Activated naive CD4-positive, alpha-beta T cell treated with anti-CD3 and anti-CD28 coated beads, Interleukin-2, amount 50 U/mL, for 72 hours (primary cell): ENCODE measurements around the gene SCN8A. TPM values are rescaled to one million over a fixed set of nuclear protein-coding genes. Genes with fewer than 3 reads are reported as not detected.
"Not testable (repeated sequence)": the region's sequence is repeated elsewhere in the genome, so short reads cannot be mapped to it uniquely, and the experiment has no call there.

Source experiments
- ATAC-seq, 2 donors: fragments of 150-1000 bp; cut with Tn5 transposase; 2 replicates each; pipeline ENCODE4 v1.10.0; 2021; ENCODE audit warnings: mild to moderate bottlenecking in 2 of 2, moderate library complexity in 2 of 2
- DNase-seq, 2 donors: peaks; one replicate each; pipeline ENCODE4 v3.0.0; 2021 to 2022; ENCODE audit warnings: low spot score in 2 of 2
- H3K27ac Mint-ChIP-seq, 2 donors: one replicate each; pipeline ENCODE4 v1.8.0; 2022; ENCODE audit warnings: mild to moderate bottlenecking in 2 of 2, mixed read lengths in 2 of 2
- H3K36me3 Mint-ChIP-seq, 2 donors: one replicate each; pipeline ENCODE4 v1.8.0; 2022; ENCODE audit warnings: mixed read lengths in 2 of 2
- H3K9me3 Mint-ChIP-seq, 2 donors: one replicate each; pipeline ENCODE4 v1.8.0; 2022; ENCODE audit warnings: mixed read lengths in 2 of 2
- total RNA-seq, 2 donors: library from RNA; stranded (reverse); gene quantifications; one replicate each; pipeline ENCODE4 v1.2.3, GENCODE V29; 2022

The SCN8A gene
- total RNA-seq, 2 donors from 2014 or later, result 0.84 to 1.5 TPM

DNA sequence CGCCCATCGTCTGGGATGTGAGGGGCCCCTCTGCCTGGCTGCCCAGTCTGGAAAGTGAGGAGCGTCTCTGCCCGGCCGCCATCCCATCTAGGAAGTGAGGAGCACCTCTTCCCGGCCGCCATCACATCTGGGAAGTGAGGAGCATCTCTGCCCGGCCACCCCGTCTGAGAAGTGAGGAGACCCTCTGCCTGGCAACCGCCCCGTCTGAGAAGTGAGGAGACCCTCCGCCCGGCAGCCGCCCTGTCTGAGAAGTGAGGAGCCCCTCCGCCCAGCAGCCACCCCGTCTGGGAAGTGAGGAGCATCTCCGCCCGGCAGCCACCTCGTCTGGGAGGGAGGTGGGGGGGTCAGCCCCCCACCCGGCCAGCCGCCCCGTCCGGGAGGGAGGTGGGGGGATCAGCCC is 53.7 kb downstream of the SCN8A start:
- DNase-seq, H3K9me3 Mint-ChIP-seq, ATAC-seq, H3K36me3 Mint-ChIP-seq, H3K27ac Mint-ChIP-seq: not testable (repeated sequence)

DNA sequence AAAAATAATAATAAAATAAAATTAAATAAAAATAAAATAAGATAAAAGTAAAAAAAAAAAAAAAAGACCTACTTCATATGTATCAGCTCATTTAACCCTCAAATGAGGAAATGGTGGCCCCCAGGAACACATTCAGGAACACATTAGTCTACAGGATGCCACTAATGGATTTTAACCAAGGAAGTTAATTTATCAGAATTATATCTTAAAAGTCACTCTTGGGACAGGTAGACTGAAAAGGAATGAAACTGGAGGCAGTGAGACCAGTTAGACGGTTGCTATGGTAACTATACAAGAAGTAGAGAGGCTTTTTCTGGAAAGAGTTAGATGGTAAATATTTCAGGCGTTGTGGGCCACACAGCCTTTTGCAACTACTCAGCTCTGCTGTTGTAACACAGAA is 54.9 kb downstream of the SCN8A start:
- no peak overlapping the region for H3K27ac Mint-ChIP-seq
- ATAC-seq (no peak), DNase-seq (no peak)
- H3K9me3 Mint-ChIP-seq, result peaks cover 6 to 7% of the 10 kb centered on the region in 2 donors
- peaks cover 0 to 12% of the 10 kb centered on the region in 2 donors for H3K36me3 Mint-ChIP-seq

DNA sequence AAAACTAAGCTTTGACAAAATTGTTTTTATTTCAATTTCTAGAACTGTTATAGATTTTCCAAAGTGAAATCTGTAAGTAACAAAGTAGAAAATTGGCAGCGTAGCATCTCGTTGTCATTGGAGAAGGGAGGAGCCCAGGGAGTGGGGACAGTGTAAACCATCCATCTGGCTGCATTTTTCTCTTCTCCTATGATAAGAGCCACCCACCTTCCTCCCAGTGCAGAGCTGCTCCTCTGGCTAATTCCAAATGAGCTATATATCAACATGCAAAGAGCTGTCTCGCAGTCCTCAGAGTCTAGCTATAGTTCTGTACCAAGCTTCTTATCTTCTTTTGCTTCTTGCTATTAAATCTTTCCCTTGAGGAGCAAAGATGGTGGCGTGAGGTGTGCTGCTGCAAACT is 56.6 kb downstream of the SCN8A start:
- Mint-ChIP-seq H3K9me3 (peaks cover 6 to 7% of the 10 kb centered on the region in 2 donors), H3K27ac (no peak overlapping the region), H3K36me3 (peaks cover 0 to 12% of the 10 kb centered on the region in 2 donors)
- no peak for ATAC-seq
- DNase-seq, result no peak

DNA sequence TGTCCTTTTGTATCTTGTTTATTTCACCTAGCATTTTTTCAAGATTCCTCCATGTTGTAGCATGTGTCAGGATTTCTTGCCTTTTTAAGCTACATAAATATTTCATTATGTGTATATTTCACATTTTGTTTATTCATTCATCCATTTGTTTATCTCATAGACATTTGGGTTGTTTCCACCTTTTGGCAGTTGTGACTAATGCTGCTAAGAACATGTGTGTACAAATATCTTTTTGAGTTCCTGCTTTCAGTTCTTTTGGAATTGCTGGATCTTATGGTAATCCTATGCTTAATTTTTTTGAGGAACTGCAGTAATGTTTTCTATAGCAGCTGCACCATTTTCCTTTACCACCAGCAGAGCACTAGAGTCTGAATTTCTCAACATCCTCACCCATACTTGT is 62.4 kb downstream of the SCN8A start:
- DNase-seq (no peak), ATAC-seq (no peak)
- peaks cover 0 to 12% of the 10 kb centered on the region in 2 donors for H3K36me3 Mint-ChIP-seq
- peaks cover 6 to 7% of the 10 kb centered on the region in 2 donors for H3K9me3 Mint-ChIP-seq
- H3K27ac Mint-ChIP-seq, result no peak overlapping the region

DNA sequence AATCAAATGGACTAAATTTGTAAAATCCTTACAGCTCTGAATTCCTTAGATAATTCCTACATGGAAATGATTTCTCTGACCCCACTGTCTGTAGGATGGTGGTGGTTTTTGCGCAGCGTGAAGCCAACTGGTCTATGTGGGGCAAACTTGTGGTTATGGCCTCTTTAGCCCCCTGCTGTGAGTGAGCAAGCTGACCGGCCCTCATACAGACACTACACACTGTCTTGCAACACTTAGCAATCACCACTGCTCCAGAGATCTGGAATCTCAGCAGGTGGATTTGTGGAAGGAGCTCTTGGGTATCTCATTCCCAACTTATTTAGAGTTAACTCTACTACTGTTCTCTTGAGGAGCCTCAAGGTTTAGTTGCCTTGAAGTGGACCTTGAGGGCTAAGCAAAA is 70.2 kb downstream of the SCN8A start:
- no peak overlapping the region for H3K27ac Mint-ChIP-seq
- no peaks in the 10 kb centered on the region for H3K9me3 Mint-ChIP-seq
- ATAC-seq, result no peak
- no peak for DNase-seq
- H3K36me3 Mint-ChIP-seq, result no peaks in the 10 kb centered on the region

DNA sequence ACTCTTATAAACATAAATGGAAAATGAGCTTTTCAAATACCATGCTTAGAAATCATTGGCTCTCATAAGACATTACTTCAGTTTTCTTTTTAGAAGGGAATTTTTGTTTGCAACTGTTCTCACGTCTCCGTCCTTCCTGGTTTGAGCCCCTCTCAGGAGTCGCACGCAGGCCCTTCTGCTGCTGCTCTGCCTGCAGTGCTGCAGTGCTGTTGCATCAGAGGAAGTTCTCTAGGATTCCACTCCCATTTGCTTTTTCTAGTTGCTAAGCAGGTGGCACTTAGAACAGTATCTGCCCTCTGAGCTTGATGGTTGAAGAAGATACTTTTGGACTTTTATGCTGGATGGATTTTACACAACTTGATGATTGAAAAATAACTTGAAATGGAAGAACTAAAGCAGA is 70.8 kb downstream of the SCN8A start:
- Mint-ChIP-seq H3K36me3 (no peaks in the 10 kb centered on the region), H3K27ac (no peak overlapping the region), H3K9me3 (no peaks in the 10 kb centered on the region)
- DNase-seq (no peak), ATAC-seq (no peak)

DNA sequence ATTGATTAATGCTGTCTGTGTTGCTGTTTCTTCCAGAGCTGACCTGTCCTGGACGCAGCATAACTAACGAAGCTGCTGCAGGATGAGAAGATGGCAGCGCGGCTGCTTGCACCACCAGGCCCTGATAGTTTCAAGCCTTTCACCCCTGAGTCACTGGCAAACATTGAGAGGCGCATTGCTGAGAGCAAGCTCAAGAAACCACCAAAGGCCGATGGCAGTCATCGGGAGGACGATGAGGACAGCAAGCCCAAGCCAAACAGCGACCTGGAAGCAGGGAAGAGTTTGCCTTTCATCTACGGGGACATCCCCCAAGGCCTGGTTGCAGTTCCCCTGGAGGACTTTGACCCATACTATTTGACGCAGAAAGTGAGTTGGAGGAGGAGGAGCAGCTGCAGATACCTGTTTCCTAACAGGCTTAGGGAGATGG is 71.7 kb downstream of the SCN8A start:
- Mint-ChIP-seq H3K36me3 (no peaks in the 10 kb centered on the region), H3K9me3 (no peaks in the 10 kb centered on the region), H3K27ac (no peak overlapping the region)
- ATAC-seq (no peak), DNase-seq (no peak)

DNA sequence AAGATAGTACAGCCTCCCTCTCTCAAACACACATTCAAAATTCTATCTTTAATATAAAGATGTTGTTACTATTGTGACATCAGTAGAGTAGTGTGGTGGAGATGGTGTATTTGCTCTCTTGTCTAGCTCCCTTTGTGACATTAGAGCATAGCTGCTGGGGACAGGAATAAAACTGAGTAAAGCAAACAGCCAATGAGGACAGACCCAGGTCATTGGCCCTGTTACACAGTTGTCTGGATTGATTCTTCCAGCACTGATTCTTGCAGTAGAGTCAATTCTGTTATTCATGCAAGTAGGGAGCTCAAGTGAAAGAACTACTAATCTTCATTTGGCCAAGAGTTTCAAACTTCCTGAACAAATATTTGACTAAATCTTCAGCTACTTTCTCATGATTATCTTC is 72.4 kb downstream of the SCN8A start:
- no peaks in the 10 kb centered on the region for H3K9me3 Mint-ChIP-seq
- no peak for DNase-seq
- no peak overlapping the region for H3K27ac Mint-ChIP-seq
- ATAC-seq, result no peak
- H3K36me3 Mint-ChIP-seq, result no peaks in the 10 kb centered on the region

DNA sequence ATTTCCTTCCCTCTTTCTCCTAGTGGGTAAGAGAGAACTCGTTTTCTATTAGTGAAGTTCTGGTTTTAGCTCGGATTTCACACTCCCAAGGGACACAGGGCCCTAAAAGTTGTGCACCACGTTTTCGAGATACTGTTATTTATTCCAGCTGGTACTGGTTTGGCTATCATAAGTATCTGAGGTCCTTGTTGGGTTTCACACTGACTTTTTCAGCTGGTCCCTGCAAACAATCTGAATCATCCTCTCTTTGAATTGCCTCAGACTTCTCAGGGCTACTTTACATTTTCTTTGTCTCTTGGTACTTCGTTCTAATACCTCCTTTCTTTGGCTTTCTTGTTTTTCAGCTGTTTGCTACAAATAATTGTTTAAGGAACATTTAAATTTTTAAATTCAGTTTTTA is 75.7 kb downstream of the SCN8A start:
- Mint-ChIP-seq H3K36me3 (no peaks in the 10 kb centered on the region), H3K9me3 (no peaks in the 10 kb centered on the region), H3K27ac (no peak overlapping the region)
- no peak for DNase-seq
- ATAC-seq, result no peak

DNA sequence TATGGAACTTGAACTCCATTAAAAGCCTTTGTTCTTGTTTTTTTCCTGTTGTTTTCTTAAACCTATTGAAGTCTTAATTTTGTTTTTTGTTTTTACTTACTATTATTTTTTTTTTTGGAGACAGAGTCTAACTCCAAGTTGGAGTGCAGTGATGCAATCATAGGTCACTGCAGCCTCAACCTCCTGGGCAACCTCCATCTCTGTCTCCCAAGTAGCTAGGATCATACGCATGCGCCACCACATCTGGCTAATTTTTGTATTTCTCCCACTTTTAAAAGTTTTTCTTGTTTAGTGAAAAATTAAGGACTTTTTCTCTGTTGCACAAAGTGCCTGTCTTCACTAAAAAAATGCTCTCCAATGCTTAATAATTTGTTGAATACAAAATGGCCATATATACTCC is 76.2 kb downstream of the SCN8A start:
- ATAC-seq (no peak), DNase-seq (no peak)
- H3K36me3 Mint-ChIP-seq, result no peaks in the 10 kb centered on the region
- H3K27ac Mint-ChIP-seq, result no peak overlapping the region
- H3K9me3 Mint-ChIP-seq, result no peaks in the 10 kb centered on the region

DNA sequence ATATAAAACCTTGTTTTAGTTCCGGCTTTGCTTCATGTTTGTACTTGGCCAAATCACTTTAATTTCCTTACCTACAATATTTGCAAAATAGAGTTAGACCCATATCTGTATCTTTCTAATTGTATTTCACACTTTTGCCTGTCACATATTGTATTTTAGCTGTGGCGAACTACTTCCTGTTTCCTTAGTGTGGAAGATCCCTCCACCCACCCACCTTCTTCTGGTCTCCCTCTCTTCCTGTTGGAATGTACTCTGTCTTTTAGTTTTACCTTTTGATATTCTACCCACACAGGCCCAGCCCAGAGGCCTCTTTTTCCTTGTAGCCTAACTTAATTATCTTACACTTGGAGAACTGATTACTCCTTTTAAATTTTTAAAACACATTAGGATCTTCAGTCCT is 78.2 kb downstream of the SCN8A start:
- H3K36me3 Mint-ChIP-seq, result no peaks in the 10 kb centered on the region
- DNase-seq (no peak), ATAC-seq (no peak)
- peak overlapping the region in 1 of 2 donors; percentile 47 for H3K27ac Mint-ChIP-seq
- no peaks in the 10 kb centered on the region for H3K9me3 Mint-ChIP-seq

DNA sequence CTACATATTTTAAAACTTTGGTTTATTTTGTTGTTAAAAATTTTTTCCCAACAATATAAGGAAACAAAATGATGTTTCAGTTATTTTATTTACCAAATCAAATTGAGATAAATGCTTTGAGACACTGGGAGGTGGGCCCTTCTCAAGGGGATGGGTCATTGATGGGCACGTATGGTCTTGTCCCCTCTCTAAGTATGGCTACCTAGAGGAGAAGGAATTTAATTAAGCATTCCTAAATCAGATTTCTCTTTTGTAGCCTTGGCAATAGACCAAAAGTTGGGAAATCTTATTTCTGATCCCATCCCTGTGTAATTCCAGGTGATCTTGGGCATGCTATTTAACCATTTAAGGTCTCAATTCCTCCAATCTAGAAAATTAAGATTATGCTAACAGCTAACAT is 79.0 kb downstream of the SCN8A start:
- DNase-seq, result no peak
- Mint-ChIP-seq H3K9me3 (no peaks in the 10 kb centered on the region), H3K27ac (no peak overlapping the region), H3K36me3 (no peaks in the 10 kb centered on the region)
- no peak for ATAC-seq

DNA sequence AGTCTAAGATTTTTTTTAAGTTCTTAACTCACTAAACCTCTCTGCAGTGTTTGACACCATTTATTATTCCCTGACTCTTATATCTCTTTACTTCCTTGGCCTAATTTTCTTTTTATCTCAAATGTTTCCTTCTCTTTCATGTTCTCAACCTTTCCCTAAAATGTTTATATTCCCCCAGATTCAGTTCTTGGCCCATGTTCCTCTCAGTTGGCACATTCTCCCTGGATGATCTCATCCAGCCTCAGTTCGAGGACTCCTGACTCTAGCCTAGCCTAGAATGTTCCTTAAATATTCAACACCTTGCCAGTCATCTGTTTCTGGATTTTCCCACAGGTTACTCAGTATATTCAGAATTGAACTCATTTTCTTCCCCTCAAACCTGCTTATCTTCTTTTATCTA is 81.3 kb downstream of the SCN8A start:
- no peak for DNase-seq
- no peaks in the 10 kb centered on the region for H3K36me3 Mint-ChIP-seq
- H3K9me3 Mint-ChIP-seq, result no peaks in the 10 kb centered on the region
- no peak overlapping the region for H3K27ac Mint-ChIP-seq
- ATAC-seq, result no peak

DNA sequence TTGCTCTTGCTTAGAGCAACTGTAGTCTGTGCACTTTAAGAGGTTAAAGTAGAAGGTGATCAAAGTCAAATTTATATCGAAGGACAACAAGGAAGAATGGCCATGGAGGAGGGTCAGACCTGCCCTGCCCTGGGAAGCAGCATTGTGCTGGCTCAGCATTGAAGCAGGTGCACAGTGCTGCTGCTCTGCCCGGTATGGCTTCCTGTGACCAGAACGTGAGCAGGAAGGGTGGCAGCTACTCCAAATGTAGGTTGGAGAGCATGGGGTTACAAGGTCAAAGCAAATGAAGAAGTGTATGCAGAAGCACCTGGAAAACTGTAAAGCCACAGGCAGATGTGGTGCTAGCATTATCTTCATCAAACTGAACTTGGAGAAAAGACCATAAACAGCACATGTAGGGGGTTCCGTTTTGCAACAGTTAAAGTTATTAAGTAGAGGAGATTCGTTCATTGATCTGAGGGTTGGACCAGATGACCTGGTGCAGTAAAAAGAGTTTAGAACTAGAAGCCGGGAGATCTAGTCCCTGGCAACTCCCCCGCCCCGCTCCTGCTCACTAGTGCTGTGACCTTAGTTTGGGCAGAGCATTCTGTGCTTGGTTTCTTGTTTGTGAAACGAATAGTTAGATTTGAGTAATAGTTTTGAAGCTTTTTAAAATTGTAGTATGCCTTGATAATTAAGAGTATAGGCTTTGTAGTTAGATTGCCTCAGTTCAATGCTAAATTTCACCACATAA is 84.2 kb downstream of the SCN8A start:
- DNase-seq, result no peak
- no peak for ATAC-seq
- Mint-ChIP-seq H3K9me3 (no peaks in the 10 kb centered on the region), H3K36me3 (no peaks in the 10 kb centered on the region), H3K27ac (no peak overlapping the region)

DNA sequence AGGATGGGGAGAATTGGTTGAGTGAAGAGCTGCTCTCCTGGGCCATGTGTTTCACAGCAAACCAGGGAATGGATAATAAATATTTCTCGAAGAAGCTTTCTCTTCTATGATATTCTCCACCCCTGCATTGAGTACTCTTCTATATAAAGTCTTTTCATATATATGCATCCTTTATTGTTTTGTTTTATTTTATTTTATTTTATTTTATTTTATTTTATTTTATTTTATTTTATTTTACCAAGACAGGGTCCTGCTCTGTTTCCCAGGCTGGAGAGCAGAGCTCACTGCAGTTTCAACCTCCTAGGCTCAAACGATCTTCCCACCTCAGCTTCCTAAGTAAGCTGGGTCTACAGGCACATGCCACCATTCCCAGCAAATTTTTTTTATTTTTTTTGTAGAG is 85.8 kb downstream of the SCN8A start:
- ATAC-seq, result no peak
- Mint-ChIP-seq H3K27ac (no peak overlapping the region), H3K36me3 (no peaks in the 10 kb centered on the region), H3K9me3 (no peaks in the 10 kb centered on the region)
- DNase-seq, result no peak

DNA sequence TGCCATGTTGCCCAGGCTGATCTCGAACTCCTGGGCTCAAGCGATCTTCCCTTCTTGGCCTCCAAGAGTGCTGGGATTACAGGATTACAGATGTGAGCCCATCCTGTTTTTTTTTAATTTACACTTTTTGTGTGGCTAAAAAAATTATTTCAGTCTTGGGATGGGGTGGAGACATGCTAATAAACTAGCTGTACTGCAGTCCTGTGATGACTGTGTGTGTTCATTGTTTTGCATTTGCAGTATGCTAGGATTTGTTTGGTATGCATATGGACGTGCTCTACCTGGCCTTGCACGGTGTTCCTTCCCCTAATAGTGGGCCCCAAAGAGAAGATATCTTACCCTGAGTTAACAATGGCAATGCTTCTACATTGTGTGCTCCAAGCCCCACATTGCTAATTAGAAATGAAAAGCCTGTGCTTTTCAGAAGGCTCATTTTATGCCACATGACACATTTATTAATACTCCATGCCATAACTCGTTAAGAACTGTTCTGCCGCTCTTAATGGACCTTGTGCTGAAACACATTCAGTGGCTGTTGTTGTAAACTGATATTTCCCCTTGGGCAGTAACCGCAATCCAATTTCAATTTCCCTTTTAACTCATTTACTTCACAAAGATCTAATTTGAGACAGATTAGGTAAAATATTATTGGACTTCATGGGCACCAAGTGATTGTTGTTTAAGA is 86.4 kb downstream of the SCN8A start:
- H3K36me3 Mint-ChIP-seq, result no peaks in the 10 kb centered on the region
- no peak overlapping the region for H3K27ac Mint-ChIP-seq
- no peak for DNase-seq
- no peak for ATAC-seq
- no peaks in the 10 kb centered on the region for H3K9me3 Mint-ChIP-seq

DNA sequence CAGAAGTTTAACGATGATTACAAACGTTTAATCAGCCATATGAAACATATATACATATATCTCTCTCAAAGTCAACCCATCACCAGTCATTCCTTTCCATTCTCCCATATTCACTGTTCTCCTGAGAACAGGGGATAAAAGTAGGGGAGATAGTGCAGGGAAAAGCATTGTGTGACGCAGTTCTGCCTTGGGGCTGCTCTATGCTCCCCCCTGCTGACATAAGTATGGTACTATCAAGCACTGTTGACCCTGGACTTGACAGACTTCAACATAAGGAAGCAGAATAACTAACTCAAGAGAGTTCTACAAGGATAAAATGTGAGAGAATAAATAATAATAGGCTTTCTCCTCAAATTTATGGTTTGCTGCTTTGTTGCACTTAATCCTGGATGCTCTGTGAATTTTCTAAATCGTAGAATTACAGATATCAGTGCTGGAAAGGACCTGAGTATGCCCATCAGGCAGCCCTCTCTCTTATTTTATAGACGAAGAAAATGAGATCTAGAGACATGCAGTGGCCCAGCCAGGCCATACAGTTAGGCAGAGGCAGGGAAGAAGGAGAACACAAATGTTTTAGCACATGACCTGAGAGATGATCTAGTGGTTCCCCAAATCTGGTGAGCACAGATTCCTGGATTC is 87.2 kb downstream of the SCN8A start:
- ATAC-seq, result peak in 1 of 2 donors; percentile 63
- DNase-seq, result peak in 1 of 2 donors; percentile 18
- H3K27ac Mint-ChIP-seq, result no peak overlapping the region
- H3K9me3 Mint-ChIP-seq, result no peaks in the 10 kb centered on the region
- no peaks in the 10 kb centered on the region for H3K36me3 Mint-ChIP-seq

DNA sequence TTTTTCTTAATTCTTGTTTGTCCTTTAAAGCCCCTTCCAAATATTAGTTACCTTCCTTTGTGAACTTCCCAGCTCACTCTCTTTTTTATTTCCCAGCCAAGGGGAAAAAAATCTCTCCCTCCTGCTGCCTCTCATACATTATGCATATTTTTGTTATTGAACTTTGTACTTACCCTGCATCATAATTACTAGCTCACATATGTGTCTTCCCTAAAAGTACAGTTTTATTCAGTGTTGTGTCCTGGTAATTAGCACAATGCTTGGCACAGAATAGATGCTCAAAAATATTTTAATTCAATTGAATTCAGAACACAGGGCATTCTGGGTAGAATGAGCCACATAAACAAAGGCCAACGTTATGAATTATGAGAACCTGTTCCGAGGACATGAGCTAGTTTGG is 91.9 kb downstream of the SCN8A start:
- DNase-seq, result no peak
- no peak for ATAC-seq
- Mint-ChIP-seq H3K9me3 (no peaks in the 10 kb centered on the region), H3K36me3 (no peaks in the 10 kb centered on the region), H3K27ac (no peak overlapping the region)
